ENCODE results near the gene RBM34.

The RBM34 gene

DNA sequence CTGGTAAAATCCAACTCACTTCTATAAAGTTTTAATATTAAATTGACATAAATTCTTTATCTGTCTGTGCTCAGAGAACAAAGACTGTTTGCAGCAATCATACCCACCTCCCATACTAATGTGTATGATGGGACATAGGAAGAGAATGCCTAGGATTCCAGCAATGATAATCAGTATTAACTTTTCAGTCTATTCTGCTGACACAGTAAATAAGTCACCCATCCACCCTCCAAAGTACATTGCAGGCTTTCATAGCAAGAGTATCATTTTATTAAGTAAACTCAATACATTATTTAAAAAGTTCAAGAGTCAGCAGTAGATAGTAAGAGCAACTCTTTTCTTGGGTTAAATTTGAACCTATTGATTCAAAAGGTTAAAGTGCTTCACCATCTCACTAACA lies 8.8 kb downstream of the RBM34 start:
- DNase-seq (ENCODE audit: extremely low read depth, low read depth): no peak
- TF ChIP-seq, protein P1, sequence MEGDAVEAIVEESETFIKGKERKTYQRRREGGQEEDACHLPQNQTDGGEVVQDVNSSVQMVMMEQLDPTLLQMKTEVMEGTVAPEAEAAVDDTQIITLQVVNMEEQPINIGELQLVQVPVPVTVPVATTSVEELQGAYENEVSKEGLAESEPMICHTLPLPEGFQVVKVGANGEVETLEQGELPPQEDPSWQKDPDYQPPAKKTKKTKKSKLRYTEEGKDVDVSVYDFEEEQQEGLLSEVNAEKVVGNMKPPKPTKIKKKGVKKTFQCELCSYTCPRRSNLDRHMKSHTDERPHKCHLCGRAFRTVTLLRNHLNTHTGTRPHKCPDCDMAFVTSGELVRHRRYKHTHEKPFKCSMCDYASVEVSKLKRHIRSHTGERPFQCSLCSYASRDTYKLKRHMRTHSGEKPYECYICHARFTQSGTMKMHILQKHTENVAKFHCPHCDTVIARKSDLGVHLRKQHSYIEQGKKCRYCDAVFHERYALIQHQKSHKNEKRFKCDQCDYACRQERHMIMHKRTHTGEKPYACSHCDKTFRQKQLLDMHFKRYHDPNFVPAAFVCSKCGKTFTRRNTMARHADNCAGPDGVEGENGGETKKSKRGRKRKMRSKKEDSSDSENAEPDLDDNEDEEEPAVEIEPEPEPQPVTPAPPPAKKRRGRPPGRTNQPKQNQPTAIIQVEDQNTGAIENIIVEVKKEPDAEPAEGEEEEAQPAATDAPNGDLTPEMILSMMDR (IDR thresholded peaks at IDR 0.05; ENCODE audit: low read depth, low read length): no peak

DNA sequence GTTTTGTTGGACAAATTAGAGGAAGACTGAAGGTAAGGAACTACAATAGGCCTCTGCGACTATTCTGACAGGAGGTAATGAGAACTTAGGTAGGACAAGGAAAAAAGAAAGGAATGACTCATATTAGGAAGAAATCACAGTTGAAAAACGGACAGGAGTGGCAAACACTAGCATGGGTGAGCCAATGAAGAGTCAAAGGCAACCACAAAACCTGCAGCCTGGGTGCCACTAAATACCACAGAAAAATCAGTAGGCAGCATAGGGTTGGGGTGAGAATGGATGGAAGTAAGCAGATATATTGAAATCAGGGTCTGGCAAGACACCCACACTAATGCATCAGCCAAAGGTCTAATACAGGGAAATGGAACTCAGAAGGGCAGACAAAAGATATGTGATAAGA lies 10.0 kb downstream of the RBM34 start:
- TF ChIP-seq, protein P1 (IDR thresholded peaks at IDR 0.05; ENCODE audit: low read depth, low read length): no peak
- DNase-seq (ENCODE audit: extremely low read depth, low read depth): no peak

DNA sequence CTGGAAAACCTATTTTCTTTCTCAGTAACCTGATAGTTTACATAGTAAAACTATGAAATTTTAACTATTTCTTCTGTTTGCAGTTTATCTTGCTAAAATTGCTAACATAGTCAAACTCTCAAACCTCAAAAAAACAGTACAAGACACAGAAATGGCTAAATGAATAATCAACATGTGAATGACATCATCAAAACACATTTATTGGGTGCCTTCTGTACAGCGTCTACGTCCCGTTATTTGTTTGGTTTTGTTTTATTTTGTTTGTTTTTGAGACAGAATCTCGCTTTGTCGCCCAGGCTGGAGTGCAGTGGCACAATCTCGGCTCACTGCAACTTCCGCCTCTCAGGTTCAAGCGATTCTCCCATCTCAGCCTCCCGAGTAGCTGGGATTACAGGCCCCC lies 11.2 kb downstream of the RBM34 start:
- TF ChIP-seq, protein P1 (IDR thresholded peaks at IDR 0.05; ENCODE audit: low read depth, low read length): no peak
- DNase-seq (ENCODE audit: extremely low read depth, low read depth): no peak

DNA sequence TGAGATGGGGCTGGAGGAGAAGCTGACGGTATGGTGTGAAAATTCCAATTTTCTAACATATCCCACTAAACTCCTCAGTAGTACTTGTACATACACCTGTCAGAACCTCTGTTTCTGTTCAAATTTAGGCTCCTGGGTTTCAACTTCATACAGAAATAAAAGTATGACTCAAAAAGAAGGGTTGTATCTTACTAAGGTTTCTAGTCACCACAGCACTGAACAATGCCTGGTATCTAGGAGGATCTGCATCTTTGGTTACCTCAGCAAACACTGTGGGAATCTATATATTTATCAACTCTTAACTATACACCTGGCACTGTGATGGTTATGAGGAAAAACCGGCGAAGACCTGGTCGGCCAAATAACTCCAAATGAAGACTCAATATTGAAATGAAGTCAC lies 13.8 kb downstream of the RBM34 start:
- DNase-seq (ENCODE audit: extremely low read depth, low read depth): no peak
- TF ChIP-seq, protein P1 (IDR thresholded peaks at IDR 0.05; ENCODE audit: low read depth, low read length): no peak

DNA sequence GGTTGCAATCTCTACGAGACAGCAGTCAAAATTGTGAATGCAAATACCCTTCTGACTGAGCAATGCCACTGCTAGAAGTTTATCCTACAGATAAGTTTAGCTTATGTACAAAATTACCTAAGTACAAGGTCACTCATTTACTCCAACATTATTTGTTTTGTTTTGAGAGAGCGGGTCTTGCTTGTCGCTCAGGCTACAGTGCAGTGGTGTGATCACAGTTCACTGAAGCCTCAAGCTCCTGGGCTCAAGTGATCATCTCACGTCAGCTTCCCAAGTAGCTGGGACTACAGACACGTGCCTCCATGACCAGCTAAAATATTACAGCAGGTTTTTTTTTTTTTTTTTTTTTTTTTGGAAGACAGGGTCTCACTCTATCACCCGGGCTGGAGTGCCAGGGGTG lies 15.4 kb downstream of the RBM34 start:
- no peak for DNase-seq (ENCODE audit: extremely low read depth, low read depth)
- TF ChIP-seq, protein P1 (IDR thresholded peaks at IDR 0.05; ENCODE audit: low read depth, low read length): no peak

DNA sequence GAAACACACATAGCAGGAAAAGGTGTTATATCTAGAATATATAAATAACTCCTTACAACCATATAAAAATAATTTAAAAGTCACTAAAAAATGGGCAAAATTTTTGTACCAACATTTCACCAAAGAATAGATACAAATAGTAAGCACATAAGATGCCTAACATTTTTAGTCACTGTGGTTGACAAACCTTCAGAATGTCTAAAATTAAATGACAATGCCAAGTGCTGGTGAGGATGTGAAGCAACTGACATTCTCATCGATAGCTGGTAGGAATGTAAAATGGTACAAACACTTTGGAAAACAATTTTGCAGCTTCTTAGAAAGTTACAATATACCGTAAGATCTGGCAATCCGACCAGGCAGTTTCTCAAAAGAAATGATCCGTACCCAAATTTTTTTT lies 18.1 kb downstream of the RBM34 start:
- no peak for DNase-seq (ENCODE audit: extremely low read depth, low read depth)
- TF ChIP-seq, protein P1 (IDR thresholded peaks at IDR 0.05; ENCODE audit: low read depth, low read length): no peak

DNA sequence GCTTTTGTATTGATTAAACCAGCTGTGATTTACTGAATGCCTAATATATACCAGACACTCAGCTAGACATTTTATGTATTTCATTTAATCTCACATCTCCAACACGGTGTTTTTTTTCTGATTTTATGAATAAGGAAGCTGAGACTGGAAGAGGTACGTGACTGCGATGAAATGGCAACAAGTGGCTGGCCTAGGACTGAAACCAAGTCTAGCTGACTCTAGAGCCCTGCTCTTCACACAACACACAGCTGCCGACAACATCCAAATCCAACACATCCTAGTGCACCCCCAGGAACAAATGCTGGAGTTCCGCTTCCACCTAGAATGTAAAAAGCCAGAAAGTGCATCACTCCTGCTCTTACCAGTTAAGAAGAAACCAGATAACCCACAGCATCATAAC lies 21.7 kb downstream of the RBM34 start:
- no peak for DNase-seq (ENCODE audit: extremely low read depth, low read depth)
- TF ChIP-seq, protein P1 (IDR thresholded peaks at IDR 0.05; ENCODE audit: low read depth, low read length): no peak

Measured in AG09319 (cell line).